DND-41 (cell line): Measurements from ENCODE around the gene CCDC178.

Source experiments
- CTCF ChIP-seq: IDR thresholded peaks from 2 replicates; pipeline ENCODE4 v1.5.1; 2012; ENCODE audit warnings: borderline replicate concordance, low read length, moderate library complexity, mild to moderate bottlenecking; ENCODE audit not compliant: poor library complexity, severe bottlenecking; ENCODE audit errors: extremely low read depth
- EZH2 ChIP-seq: IDR thresholded peaks from 3 replicates; pipeline ENCODE4 v1.6.1; 2012; ENCODE audit warnings: borderline replicate concordance, low read depth, mild to moderate bottlenecking, moderate library complexity, low read length, inconsistent platforms; ENCODE audit not compliant: severe bottlenecking

GRCh38 chr18:33275843-33276242 lies 164.7 kb downstream of the CCDC178 start:
- TF ChIP-seq CTCF (no peak), EZH2 (no peak)
